Neuronal stem cell (in vitro differentiated cells): Measurements from ENCODE around the gene UCK2. TPM values are rescaled to one million over a fixed set of nuclear protein-coding genes. Genes with fewer than 3 reads are reported as not detected.
"Not testable (repeated sequence)": the region's sequence is repeated elsewhere in the genome, so short reads cannot be mapped to it uniquely, and the experiment has no call there.

ENCODE experiments used
- DNase-seq: peaks from one replicate; pipeline ENCODE4 v3.0.0-alpha.2; 2013; ENCODE audit warnings: low spot score
- H2AFZ ChIP-seq: one replicate; pipeline ENCODE4 v1.6.1; 2013; ENCODE audit warnings: mild to moderate bottlenecking, low read length, inconsistent platforms
- H2AK5ac ChIP-seq: 2 replicates; pipeline ENCODE4 v1.6.1; 2013; ENCODE audit warnings: low read depth, mild to moderate bottlenecking, inconsistent platforms, low read length, moderate library complexity, mixed read lengths
- H2BK120ac ChIP-seq: 2 replicates; pipeline ENCODE4 v1.6.1; 2013; ENCODE audit warnings: low read depth, mild to moderate bottlenecking, inconsistent platforms, low read length, moderate library complexity, mixed read lengths
- H2BK12ac ChIP-seq: one replicate; pipeline ENCODE4 v1.6.1; 2013; ENCODE audit warnings: low read length, inconsistent platforms
- H2BK15ac ChIP-seq: 2 replicates; pipeline ENCODE4 v1.6.1; 2013; ENCODE audit warnings: mild to moderate bottlenecking, low read length, inconsistent platforms, mixed read lengths
- H2BK5ac ChIP-seq: one replicate; pipeline ENCODE4 v1.6.1; 2013; ENCODE audit warnings: inconsistent platforms, mild to moderate bottlenecking, low read length, moderate library complexity
- H3K14ac ChIP-seq: one replicate; pipeline ENCODE4 v1.6.1; 2013; ENCODE audit warnings: low read length, inconsistent platforms
- H3K18ac ChIP-seq: 2 replicates; pipeline ENCODE4 v1.6.1; 2013; ENCODE audit warnings: low read length, inconsistent platforms
- H3K23ac ChIP-seq: 2 replicates; pipeline ENCODE4 v1.6.1; 2013; ENCODE audit warnings: low read depth, mild to moderate bottlenecking, mixed read lengths, low read length, inconsistent platforms; ENCODE audit not compliant: poor library complexity
- H3K27ac ChIP-seq: replicated peaks from 3 replicates; pipeline ENCODE4 v1.5.1; 2013; ENCODE audit warnings: low read length, inconsistent platforms
- H3K27me3 ChIP-seq, 3 experiments: 2 replicates each; pipeline ENCODE4 v1.6.1; 2013; ENCODE audit warnings: low read length in 3 of 3, mild to moderate bottlenecking in 2 of 3, inconsistent platforms in 1 of 3, low read depth in 1 of 3, mixed read lengths in 1 of 3, moderate library complexity in 1 of 3; ENCODE audit not compliant: control insufficient read depth in 3 of 3, insufficient read depth in 3 of 3
- H3K36me3 ChIP-seq, 2 donors: replicated peaks in 1 of 2; 2 replicates each; pipeline ENCODE4 v1.6.1; 2013; ENCODE audit warnings: low read length in 2 of 2; ENCODE audit not compliant: control insufficient read depth in 2 of 2, insufficient read depth in 2 of 2
- H3K4ac ChIP-seq: 2 replicates; pipeline ENCODE4 v1.6.1; 2013; ENCODE audit warnings: inconsistent platforms, mild to moderate bottlenecking, low read length, moderate library complexity
- H3K4me1 ChIP-seq, 2 donors: 1 replicate in 1 of 2; 2 replicates in 1 of 2; pipeline ENCODE4 v1.6.1; 2013; ENCODE audit warnings: low read length in 2 of 2, low read depth in 1 of 2; ENCODE audit not compliant: control insufficient read depth in 2 of 2, insufficient read depth in 1 of 2
- H3K4me2 ChIP-seq: one replicate; pipeline ENCODE4 v1.6.1; 2013; ENCODE audit warnings: mild to moderate bottlenecking, low read length, inconsistent platforms; ENCODE audit not compliant: insufficient read depth, poor library complexity, severe bottlenecking
- H3K4me3 ChIP-seq, 2 donors: 2 replicates each; pipeline ENCODE4 v1.5.1; 2013; ENCODE audit warnings: low read length in 2 of 2, mild to moderate bottlenecking in 2 of 2, inconsistent platforms in 1 of 2, moderate library complexity in 1 of 2
- H3K79me1 ChIP-seq: one replicate; pipeline ENCODE4 v1.6.1; 2013; ENCODE audit warnings: low read depth, mild to moderate bottlenecking, inconsistent platforms, low read length, moderate library complexity
- H3K9ac ChIP-seq: one replicate; pipeline ENCODE4 v1.6.1; 2013; ENCODE audit warnings: mild to moderate bottlenecking, low read depth, low read length, inconsistent platforms; ENCODE audit not compliant: poor library complexity
- H3K9me3 ChIP-seq, 2 donors: replicated peaks in 1 of 2; 2 replicates each; pipeline versions ENCODE3 to v1.6.1; 2013; ENCODE audit warnings: low read length in 2 of 2, mild to moderate bottlenecking in 2 of 2, inconsistent platforms in 1 of 2, low read depth in 1 of 2, mixed read lengths in 1 of 2, moderate library complexity in 1 of 2; ENCODE audit not compliant: control insufficient read depth in 2 of 2, insufficient read depth in 1 of 2
- H4K8ac ChIP-seq: one replicate; pipeline ENCODE4 v1.6.1; 2013; ENCODE audit warnings: low read depth, mild to moderate bottlenecking, inconsistent platforms, low read length, moderate library complexity
- H4K91ac ChIP-seq: one replicate; pipeline ENCODE4 v1.6.1; 2013; ENCODE audit warnings: low read length, low read depth, mild to moderate bottlenecking, inconsistent platforms; ENCODE audit not compliant: poor library complexity
- WGBS, 2 donors: extraction: QIAGEN DNeasy Blood & Tissue Kit; methylation state at CpG; one replicate each; pipeline ENCODE4 v1.1.7; 2013; ENCODE audit warnings: missing lambda C conversion rate in 2 of 2, mixed read lengths in 1 of 2; ENCODE audit not compliant: insufficient read length in 2 of 2, insufficient replicate concordance in 1 of 2; ENCODE audit errors: extremely low coverage in 2 of 2; 5-methylcytosine and 5-hydroxymethylcytosine counted together
- polyA plus RNA-seq, 2 experiments: library from polyadenylated mRNA; stranded (reverse); fragments of 200-250 nt; gene quantifications; one replicate each; pipeline ENCODE4 v1.2.3, GENCODE V29; 2013

The UCK2 gene
- polyA plus RNA-seq (2013, experiment 1 of 2) = 51.1 TPM
- 49.3 TPM for polyA plus RNA-seq (2013, experiment 2 of 2)

DNA sequence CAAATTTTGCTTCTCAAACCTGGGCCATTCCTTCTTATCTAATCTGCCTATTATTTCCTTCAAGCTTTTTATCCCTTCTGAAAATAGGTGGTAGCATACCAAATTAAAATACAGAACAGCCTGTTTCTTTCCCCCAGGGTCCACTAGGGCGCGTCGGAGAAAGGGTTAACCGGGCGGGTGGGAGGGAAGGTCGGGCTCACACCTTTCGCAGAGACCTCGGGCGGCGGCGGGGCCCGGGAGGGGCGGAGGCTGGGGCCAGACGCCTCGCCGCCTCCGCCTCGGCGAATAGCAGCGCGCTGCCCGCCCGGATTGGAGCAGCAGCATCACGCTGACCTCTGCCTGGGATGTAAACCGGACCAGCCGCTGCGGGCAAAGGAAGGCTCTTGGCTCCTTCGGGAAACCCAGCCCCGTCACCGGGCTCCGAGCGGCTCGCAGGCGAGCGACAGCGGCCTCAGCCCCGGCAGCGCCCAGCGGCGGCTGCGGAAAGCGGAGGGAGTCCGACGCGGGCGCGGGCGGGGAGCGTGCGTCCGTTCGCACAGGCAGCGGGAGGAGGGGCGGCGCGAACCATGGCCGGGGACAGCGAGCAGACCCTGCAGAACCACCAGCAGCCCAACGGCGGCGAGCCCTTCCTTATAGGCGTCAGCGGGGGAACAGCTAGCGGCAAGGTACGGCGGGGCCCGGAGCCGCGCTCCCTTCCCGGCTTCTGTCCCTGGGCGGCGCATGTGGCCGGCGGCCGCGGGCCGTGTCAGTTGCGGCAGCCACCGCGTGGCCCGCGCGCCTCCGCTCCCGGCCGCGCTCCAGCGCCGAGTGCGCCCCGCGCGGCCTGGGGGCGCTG is at the start of gene UCK2:
Gene UCK2, plus strand, starts transcription at position 347 of the 835 bp plus-strand sequence. Its CDS starts 220 bp downstream, at position 567.
- no peak within 1 kb of the TSS for H4K91ac ChIP-seq
- peak within 1 kb of the TSS; percentile 87 for H2AK5ac ChIP-seq
- WGBS, 2 donors = no CpG with 5 or more reads among the region's 94 CpGs
- H3K9ac ChIP-seq = peak within 1 kb of the TSS; percentile 99
- H3K36me3 ChIP-seq = peaks cover 0 to 4% of the 10 kb centered on the region in 2 donors
- peak within 1 kb of the TSS; percentile 78 to 91 for H3K4me3 ChIP-seq
- DNase-seq = peak; percentile 74
- H3K4ac ChIP-seq = peak within 1 kb of the TSS; percentile 56
- H3K18ac ChIP-seq = peak within 1 kb of the TSS; percentile 98
- peaks cover 0 to 4% (median 0%) of the 10 kb centered on the region in 3 experiments for H3K27me3 ChIP-seq
- peaks cover 2% of the 10 kb centered on the region for H3K79me1 ChIP-seq
- peak within 1 kb of the TSS; percentile 97 for H2BK5ac ChIP-seq
- no peak within 1 kb of the TSS for H4K8ac ChIP-seq
- peak within 1 kb of the TSS; percentile 14 for H3K14ac ChIP-seq
- peak within 1 kb of the TSS; percentile 92 for H3K27ac ChIP-seq
- peak within 1 kb of the TSS; percentile 98 for H3K23ac ChIP-seq
- H2AFZ ChIP-seq = peak within 1 kb of the TSS; percentile 97
- H3K4me1 ChIP-seq = peaks cover 3 to 10% of the 10 kb centered on the region in 2 donors
- peak within 1 kb of the TSS; percentile 87 for H3K4me2 ChIP-seq
- peak within 1 kb of the TSS; percentile 58 for H2BK15ac ChIP-seq
- no peak within 1 kb of the TSS for H2BK120ac ChIP-seq
- H3K9me3 ChIP-seq = peaks cover 0 to 10% of the 10 kb centered on the region in 2 donors
- peak within 1 kb of the TSS; percentile 90 for H2BK12ac ChIP-seq

DNA sequence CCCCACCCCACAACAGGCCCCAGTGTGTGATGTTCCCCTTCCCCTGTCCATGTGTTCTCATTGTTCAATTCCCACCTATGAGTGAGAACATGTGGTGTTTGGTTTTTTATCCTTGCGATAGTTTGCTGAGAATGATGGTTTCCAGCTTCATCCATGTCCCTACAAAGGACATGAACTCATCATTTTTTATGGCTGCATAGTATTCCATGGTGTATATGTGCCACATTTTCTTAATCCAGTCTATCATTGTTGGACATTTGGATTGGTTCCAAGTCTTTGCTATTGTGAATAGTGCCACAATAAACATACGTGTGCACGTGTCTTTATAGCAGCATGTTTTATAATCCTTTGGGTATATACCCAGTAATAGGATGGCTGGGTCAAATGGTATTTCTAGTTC is 49.2 kb upstream of the UCK2 start:
- not testable (repeated sequence) for H3K4me3 ChIP-seq, H3K79me1 ChIP-seq, H3K4ac ChIP-seq, H3K9me3 ChIP-seq, H2BK12ac ChIP-seq, H2BK120ac ChIP-seq, H2AFZ ChIP-seq, H3K18ac ChIP-seq, H3K4me2 ChIP-seq, H2BK15ac ChIP-seq, H3K23ac ChIP-seq, H2BK5ac ChIP-seq, H4K8ac ChIP-seq, H3K27ac ChIP-seq, H3K14ac ChIP-seq, H2AK5ac ChIP-seq, DNase-seq, H3K27me3 ChIP-seq, H3K4me1 ChIP-seq, H3K9ac ChIP-seq, H4K91ac ChIP-seq
- no CpG with 5 or more reads among the region's 3 CpGs for WGBS, 2 donors
- H3K36me3 ChIP-seq = peaks cover 0 to 23% of the 10 kb centered on the region in 2 donors

DNA sequence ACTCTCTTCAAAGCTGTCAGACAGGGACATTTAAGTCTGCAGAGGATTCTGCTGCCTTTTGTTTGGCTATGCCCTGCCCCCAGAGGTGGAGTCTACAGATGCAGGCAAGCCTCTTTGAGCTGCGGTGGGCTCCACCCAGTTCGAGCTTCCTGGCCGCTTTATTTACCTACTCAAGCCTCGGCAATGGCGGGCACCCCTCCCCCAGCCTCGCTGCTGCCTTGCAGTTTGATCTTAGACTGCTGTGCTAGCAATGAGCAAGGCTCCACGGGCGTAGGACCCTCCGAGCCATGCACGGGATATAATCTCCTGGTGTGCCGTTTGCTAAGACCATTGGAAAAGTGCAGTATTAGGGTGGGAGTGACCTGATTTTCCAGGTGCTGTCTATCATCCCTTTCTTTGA is 43.9 kb upstream of the UCK2 start:
- not testable (repeated sequence) for H3K4me1 ChIP-seq, H3K36me3 ChIP-seq, H2BK12ac ChIP-seq, H3K4me2 ChIP-seq, H2AFZ ChIP-seq, H2BK120ac ChIP-seq, H3K23ac ChIP-seq, H2AK5ac ChIP-seq, H3K4me3 ChIP-seq, H3K79me1 ChIP-seq, H2BK5ac ChIP-seq, H3K14ac ChIP-seq, H4K8ac ChIP-seq, H3K9ac ChIP-seq, H3K27me3 ChIP-seq, H4K91ac ChIP-seq, H3K9me3 ChIP-seq, DNase-seq, H3K4ac ChIP-seq, H3K18ac ChIP-seq, H3K27ac ChIP-seq, H2BK15ac ChIP-seq
- no CpG with 5 or more reads among the region's 11 CpGs for WGBS, 2 donors

DNA sequence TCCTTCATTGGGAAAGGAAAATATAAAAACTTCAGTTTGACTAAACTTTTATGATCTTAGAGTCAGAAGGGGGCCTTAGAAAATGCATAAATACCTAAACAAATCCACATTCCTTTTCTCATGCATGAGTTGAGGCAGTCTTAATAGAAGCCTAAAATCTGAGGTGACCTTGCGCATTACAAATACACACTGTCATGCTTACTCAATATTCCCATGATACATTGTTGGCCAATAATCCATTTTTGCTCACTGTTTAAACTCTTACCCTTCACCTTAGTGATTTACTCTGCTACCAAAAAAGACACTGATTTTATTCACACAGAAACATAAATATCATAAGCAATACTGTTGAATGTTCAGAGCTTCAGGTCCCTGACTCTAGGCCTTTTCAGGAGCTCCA is 39.7 kb upstream of the UCK2 start:
- H3K9me3 ChIP-seq = peaks cover 0 to 5% of the 10 kb centered on the region in 2 donors

More for the DNA sequence above, 39.7 kb upstream of the UCK2 start:
- Histone ChIP-seq H2AK5ac (no peak overlapping the region), H3K9ac (no peak overlapping the region), H3K27ac (no peak overlapping the region), H3K4me2 (no peak overlapping the region), H3K23ac (no peak overlapping the region), H3K27me3 (no peaks in the 10 kb centered on the region), H3K36me3 (no peaks in the 10 kb centered on the region), H2BK15ac (no peak overlapping the region), H4K91ac (no peak overlapping the region), H3K18ac (no peak overlapping the region), H2BK5ac (no peak overlapping the region), H3K4me1 (no peaks in the 10 kb centered on the region), H2AFZ (no peak overlapping the region), H3K14ac (no peak overlapping the region), H4K8ac (no peak overlapping the region), H3K79me1 (no peaks in the 10 kb centered on the region), H3K4me3 (no peak overlapping the region), H2BK12ac (no peak overlapping the region), H3K4ac (no peak overlapping the region), H2BK120ac (no peak overlapping the region)
- DNase-seq = no peak
- no CpG with 5 or more reads among the region's 1 CpG for WGBS, 2 donors
